GM18499 (cell line): Measurements from ENCODE around the gene TCF12.
"Not testable (repeated sequence)": the region's sequence is repeated elsewhere in the genome, so short reads cannot be mapped to it uniquely, and the experiment has no call there.

Experiments used
- ATAC-seq: cut with Tn5 transposase; IDR thresholded peaks from one replicate; pipeline ENCODE4 v1.9.1; 2021; ENCODE audit warnings: moderate number of reproducible peaks; ENCODE audit not compliant: insufficient read depth, unreplicated experiment

TCF12 gene

GRCh38 chr15:57010724-57011123 lies 92.3 kb downstream of the TCF12 start:
- ATAC-seq = no peak

- ATAC-seq = no peak
Observed at GRCh38 chr15:57012556-57012955, 94.1 kb downstream of the TCF12 start.

DNA sequence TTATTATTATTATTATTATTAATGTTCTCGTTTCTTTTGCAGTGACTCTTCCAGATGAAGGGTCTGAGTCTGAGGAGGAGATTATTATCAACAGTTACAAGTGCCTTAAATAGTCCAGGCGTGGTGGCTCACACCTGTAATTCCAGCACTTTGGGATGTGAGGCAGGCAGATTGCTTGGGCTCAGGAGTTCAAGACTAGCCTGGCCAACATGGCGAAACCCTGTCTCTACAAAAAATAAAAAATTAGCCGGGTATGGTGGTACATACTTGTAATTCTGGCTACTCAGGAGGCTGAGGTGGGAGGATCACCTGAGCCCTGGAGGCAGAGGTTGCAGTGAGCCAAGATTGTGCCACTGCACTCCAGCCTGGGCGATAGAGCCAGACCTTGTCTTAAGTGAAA lies 96.5 kb downstream of the TCF12 start:
- not testable (repeated sequence) for ATAC-seq

DNA sequence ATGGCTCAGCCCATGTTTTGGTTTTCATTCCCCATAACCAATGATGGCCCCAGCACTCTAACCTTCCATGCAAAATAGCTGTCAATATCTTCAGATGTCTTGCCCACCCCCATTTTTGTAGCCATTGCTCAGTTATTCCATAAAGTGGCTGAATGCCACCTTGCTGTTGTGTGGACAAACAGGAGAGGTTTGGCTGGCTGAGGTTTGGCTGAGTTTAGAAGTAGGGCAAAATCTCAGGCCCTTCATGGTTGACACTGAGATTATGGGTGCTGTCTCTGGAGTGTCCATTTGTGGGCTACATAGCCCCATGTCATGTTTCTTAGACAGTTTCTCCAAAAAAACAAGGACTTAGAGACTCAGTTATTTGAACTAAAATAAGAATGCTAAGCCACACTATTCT lies 96.9 kb downstream of the TCF12 start:
- ATAC-seq = no peak

DNA sequence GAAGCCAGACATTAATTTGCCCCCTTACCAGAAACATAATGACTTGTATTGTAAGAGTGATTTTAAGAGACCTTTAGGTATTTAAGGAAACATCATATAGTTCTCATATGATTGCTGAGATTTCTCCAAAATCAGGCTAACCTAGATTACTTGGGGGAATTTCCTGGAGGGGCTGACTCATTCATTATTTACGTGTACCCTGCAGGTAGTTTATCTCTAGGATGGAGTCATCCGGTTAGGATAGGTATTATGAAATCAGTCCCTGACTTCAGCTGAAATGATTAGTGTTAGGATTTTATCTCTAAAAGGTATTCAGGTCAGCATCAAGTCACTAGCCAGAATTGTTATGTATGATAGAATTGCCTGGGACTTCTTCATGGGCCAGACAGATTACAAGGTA lies 97.5 kb downstream of the TCF12 start:
- no peak for ATAC-seq

DNA sequence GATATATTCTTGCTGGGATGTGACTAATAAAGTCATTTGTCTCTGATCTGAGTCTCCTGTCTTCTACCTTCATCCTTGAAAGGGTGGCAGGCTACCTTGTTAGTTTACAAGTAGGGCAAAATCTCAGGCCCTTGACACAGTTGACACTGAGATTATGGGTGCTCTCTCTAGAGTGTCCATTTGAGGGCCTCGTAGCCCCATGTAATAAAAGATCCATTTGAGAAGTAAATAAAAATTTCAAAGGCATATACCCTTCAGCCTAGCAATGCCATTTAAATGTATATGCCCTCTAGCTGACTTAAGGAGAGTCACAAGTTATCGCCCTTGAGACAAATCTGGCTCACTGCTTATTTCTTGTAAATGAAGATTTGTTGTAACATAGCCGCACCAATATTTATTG lies 98.6 kb downstream of the TCF12 start:
- no peak for ATAC-seq

- no peak for ATAC-seq
Observed at GRCh38 chr15:57018151-57018550, 99.7 kb downstream of the TCF12 start.

- ATAC-seq = no peak
Observed at GRCh38 chr15:57019496-57020160, 101.2 kb downstream of the TCF12 start.

DNA sequence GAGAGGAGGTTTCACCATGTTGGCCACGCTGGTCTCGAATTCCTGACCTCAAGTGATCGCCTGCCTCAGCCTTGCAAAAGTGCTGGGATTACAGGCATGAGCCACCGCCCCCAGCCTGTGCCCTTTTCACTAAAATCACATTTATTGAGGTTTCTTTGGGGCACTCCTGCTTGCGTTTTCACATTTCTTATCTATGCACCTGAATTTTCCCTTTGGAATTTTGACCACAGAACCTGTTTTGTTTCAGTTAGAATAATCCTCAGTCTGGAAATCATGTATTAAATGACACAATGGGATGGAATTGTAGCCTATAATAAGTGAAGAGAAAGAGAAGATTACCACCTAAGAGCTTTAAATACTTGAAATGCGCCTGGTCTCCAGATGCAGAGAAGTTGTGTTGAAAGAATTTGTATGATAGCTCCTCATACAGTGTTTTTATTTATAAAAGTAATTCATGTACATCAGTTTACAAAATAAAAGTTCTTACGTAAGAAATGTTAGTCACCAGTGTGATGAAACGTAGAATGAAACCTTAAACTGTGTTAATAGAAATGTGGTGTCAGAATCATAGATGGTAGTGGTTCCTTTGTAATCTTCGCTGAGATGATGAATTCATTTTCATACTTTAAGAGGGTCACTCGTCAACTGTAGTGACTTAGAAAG lies 107.0 kb downstream of the TCF12 start:
- no peak for ATAC-seq

- ATAC-seq = no peak
Observed at GRCh38 chr15:57026016-57026592, 107.7 kb downstream of the TCF12 start.

- no peak for ATAC-seq
Observed at GRCh38 chr15:57027596-57027995, 109.2 kb downstream of the TCF12 start.

DNA sequence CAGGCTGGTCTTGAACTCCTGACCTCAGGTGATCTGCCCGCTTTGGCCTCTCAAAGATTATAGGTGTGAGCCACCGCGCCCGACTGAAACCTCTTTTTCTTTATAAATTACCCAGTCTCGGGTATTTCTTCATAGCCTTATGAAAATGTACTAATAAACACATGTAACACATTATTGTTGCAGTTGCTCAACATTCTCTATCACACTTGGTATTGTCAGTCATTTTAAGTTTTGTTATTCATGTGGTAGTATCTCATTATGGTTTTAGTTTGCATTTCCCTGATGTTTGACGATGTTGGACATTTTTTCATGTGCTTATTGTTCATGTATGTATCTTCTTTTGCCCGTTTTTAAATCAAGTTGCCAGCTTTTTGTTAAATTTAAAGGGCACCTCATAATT lies 109.7 kb downstream of the TCF12 start:
- ATAC-seq = no peak

GRCh38 chr15:57030011-57030410 lies 111.6 kb downstream of the TCF12 start:
- no peak for ATAC-seq

DNA sequence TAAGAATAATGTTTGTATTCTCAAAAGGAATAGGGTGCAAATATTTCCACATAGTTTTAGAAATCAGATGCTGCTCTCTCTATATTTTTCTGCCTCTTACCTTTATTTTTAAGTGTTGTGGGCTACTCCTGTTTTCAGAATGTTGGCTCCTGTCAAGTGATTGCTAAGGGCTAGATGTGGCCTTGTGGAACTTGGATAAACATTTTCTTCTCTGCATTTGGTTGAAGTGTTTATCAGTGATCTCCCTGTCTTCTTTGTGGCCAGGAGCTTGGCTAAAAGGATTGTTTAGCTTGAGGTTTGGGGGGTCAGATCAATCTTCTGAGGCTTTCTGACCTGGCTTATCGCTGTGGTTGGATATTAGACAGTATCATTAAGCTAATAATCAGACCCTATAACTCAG lies 112.6 kb downstream of the TCF12 start:
- no peak for ATAC-seq

DNA sequence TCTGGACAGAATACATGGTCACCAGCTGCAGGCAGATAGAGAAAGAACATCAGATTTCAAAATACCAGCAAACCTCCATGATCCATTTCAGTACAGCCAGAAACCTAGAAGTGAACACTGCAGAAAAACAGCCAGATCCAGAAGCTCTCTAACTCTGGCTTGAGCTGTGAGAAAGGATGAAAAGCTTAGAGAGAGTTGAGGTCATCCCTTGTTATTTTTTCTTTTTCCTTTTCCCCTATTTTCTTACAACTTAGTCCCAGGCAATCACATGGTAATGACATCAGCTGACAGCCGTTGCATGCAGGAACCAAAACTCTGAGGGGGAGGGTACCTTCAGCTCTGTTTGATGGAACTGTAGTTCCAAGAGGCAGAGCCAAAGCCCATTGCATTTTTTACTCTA lies 113.2 kb downstream of the TCF12 start:
- no peak for ATAC-seq

- ATAC-seq = no peak
Observed at GRCh38 chr15:57032338-57032737, 113.9 kb downstream of the TCF12 start.

DNA sequence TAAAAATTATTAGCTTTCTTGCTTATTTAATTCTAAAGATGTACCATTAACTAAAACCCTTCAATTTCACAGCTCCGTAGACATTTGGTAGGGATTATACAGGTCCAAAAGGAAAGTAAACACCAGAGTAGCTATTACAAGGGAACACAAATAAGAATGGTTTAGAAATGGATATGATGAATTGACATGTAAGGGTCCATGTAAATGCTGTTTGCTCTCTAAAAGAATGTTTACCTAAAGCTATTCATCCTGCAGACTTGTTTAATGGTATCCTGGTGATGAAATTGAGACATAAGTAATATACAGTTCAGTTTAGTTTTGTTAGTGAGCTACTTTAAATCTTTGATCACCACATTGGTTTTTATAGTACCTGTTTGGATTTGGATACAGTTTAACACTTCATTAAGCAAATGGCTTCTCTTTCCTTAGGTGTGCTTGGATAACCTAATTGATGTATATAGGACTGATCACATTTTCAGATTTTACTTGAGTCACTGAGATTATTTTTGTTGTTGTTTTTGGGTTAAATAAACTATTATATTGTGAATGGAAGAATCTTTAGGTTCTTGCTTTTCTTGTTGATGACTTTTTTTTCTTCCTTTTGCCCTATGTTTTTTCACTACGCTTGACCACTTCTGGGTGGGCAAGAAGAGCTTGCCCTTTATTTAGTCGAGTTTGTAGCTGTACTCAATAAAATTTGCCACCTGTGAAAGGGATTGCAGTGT lies 115.4 kb downstream of the TCF12 start:
- ATAC-seq = no peak

- no peak for ATAC-seq
Observed at GRCh38 chr15:57034613-57035012, 116.2 kb downstream of the TCF12 start.

GRCh38 chr15:57035664-57036063 lies 117.2 kb downstream of the TCF12 start:
- no peak for ATAC-seq

- ATAC-seq = no peak
Observed at GRCh38 chr15:57036352-57036751, 117.9 kb downstream of the TCF12 start.

- ATAC-seq = no peak
Observed at GRCh38 chr15:57037548-57037947, 119.1 kb downstream of the TCF12 start.
